Colonic mucosa (tissue), 4 donors: ENCODE results near the gene UBL4A. TPM values are rescaled to one million over a fixed set of nuclear protein-coding genes. Genes with fewer than 3 reads are reported as not detected.

Source experiments
- DNase-seq: peaks from one replicate; pipeline ENCODE4 v3.0.0-alpha.2; 2020
- H3K27ac ChIP-seq: fragments of 200-600 bp; one replicate; pipeline ENCODE4 v1.8.0; 2021
- H3K27me3 ChIP-seq: fragments of 200-600 bp; one replicate; pipeline ENCODE4 v1.8.0; 2021
- H3K36me3 ChIP-seq: fragments of 200-600 bp; one replicate; pipeline ENCODE4 v1.8.0; 2021
- H3K4me1 ChIP-seq: fragments of 200-600 bp; one replicate; pipeline ENCODE4 v1.8.0; 2021; ENCODE audit warnings: mild to moderate bottlenecking
- H3K4me3 ChIP-seq: fragments of 200-600 bp; one replicate; pipeline ENCODE4 v1.8.0; 2021
- H3K9ac ChIP-seq, 2 donors: one replicate each; pipeline ENCODE4 v1.7.0; 2013; ENCODE audit warnings: control low read depth in 2 of 2, low read depth in 2 of 2, low read length in 2 of 2
- H3K9me3 ChIP-seq: fragments of 200-600 bp; one replicate; pipeline ENCODE4 v1.8.0; 2021
- CTCF ChIP-seq: fragments of 200-600 bp; IDR thresholded peaks from one replicate; pipeline ENCODE4 v1.8.0; 2022; ENCODE audit warnings: antibody characterized with exemption, mild to moderate bottlenecking
- intact Hi-C: fragments of 100-400 bp; cut with DNase I; formaldehyde crosslinking; loops from one replicate; pipeline ENCODE4 v1.14.1; 2022
- total RNA-seq, 2 donors: library from RNA; stranded (reverse); fragmentation: NEBNext Ultra II Directional in 1 of 2; extraction: Animal tissue kit (Norgen Biotek cat#: 25700) in 1 of 2; gene quantifications; one replicate each; pipeline ENCODE4 v1.2.1, GENCODE V29; 2021
- donor health status: healthy.
- donor health status: DM: no; HTN: no; CAD: no.
- donor health status: DM: no; HTN: no; CAD: no.

UBL4A gene
- total RNA-seq, 2 donors from 2014 or later, result 24.7 to 40.9 TPM

GRCh38 chrX:154468217-154468616 lies 18.2 kb downstream of the UBL4A start:
- intact Hi-C loops, result no loop called here
- Histone ChIP-seq H3K36me3 (no peaks in the 10 kb centered on the region), H3K4me1 (no peaks in the 10 kb centered on the region), H3K4me3 (no peak overlapping the region), H3K27ac (no peak overlapping the region), H3K9me3 (no peaks in the 10 kb centered on the region), H3K9ac (no peak overlapping the region), H3K27me3 (no peaks in the 10 kb centered on the region)
- TF ChIP-seq CTCF, result no peak
- DNase-seq, result no peak

- H3K9me3 ChIP-seq, result no peaks in the 10 kb centered on the region
- intact Hi-C loops, result no loop called here
- no peak overlapping the region for H3K27ac ChIP-seq
- H3K27me3 ChIP-seq, result no peaks in the 10 kb centered on the region
- H3K4me1 ChIP-seq, result no peaks in the 10 kb centered on the region
- DNase-seq, result no peak
- no peaks in the 10 kb centered on the region for H3K36me3 ChIP-seq
- TF ChIP-seq CTCF, result no peak
- H3K4me3 ChIP-seq, result no peak overlapping the region
- H3K9ac ChIP-seq, result no peak overlapping the region
These were observed 18.9 kb downstream of the UBL4A start for GRCh38 chrX:154467556-154467955.

GRCh38 chrX:154466907-154467306 lies 19.5 kb downstream of the UBL4A start:
- no peak for DNase-seq
- no peak for TF ChIP-seq CTCF
- intact Hi-C loops, result no loop called here
- no peaks in the 10 kb centered on the region for H3K36me3 ChIP-seq
- H3K4me1 ChIP-seq, result no peaks in the 10 kb centered on the region
- H3K27me3 ChIP-seq, result no peaks in the 10 kb centered on the region
- H3K27ac ChIP-seq, result no peak overlapping the region
- H3K9ac ChIP-seq, result no peak overlapping the region
- no peak overlapping the region for H3K4me3 ChIP-seq
- H3K9me3 ChIP-seq, result no peaks in the 10 kb centered on the region

- no peak for TF ChIP-seq CTCF
- Histone ChIP-seq H3K9me3 (no peaks in the 10 kb centered on the region), H3K27ac (no peak overlapping the region), H3K36me3 (no peaks in the 10 kb centered on the region), H3K9ac (no peak overlapping the region), H3K4me1 (no peaks in the 10 kb centered on the region), H3K4me3 (no peak overlapping the region), H3K27me3 (no peaks in the 10 kb centered on the region)
- intact Hi-C loops, result no loop called here
- DNase-seq, result no peak
These were observed 20.4 kb downstream of the UBL4A start for GRCh38 chrX:154466036-154466435.

GRCh38 chrX:154465601-154466000 lies 20.8 kb downstream of the UBL4A start:
- DNase-seq, result no peak
- Histone ChIP-seq H3K36me3 (no peaks in the 10 kb centered on the region), H3K4me3 (no peak overlapping the region), H3K9me3 (no peaks in the 10 kb centered on the region), H3K9ac (no peak overlapping the region), H3K27ac (no peak overlapping the region), H3K4me1 (no peaks in the 10 kb centered on the region), H3K27me3 (no peaks in the 10 kb centered on the region)
- intact Hi-C loops, result no loop called here
- TF ChIP-seq CTCF, result no peak
